ENCODE data around the gene TMEM38A. TPM values are rescaled to one million over a fixed set of nuclear protein-coding genes. Genes with fewer than 3 reads are reported as not detected.

TMEM38A gene
- total RNA-seq, 4 donors from 2014 or later, result 1.8 to 6.0 (median 2.2) TPM

- TF ChIP-seq CTCF (IDR thresholded peaks at IDR 0.05; ENCODE audit: low read depth), result no peak
These were observed 7.2 kb downstream of the TMEM38A start for GRCh38 chr19:16668176-16668575.

GRCh38 chr19:16670291-16670690 is 9.4 kb downstream of the TMEM38A start:
- no peak for TF ChIP-seq CTCF (IDR thresholded peaks at IDR 0.05; ENCODE audit: low read depth)

- TF ChIP-seq CTCF (IDR thresholded peaks at IDR 0.05; ENCODE audit: low read depth), result no peak
These were observed 10.8 kb downstream of the TMEM38A start for GRCh38 chr19:16671652-16672274.

GRCh38 chr19:16673231-16673630 is 12.3 kb downstream of the TMEM38A start:
- no peak for TF ChIP-seq CTCF (IDR thresholded peaks at IDR 0.05; ENCODE audit: low read depth)

GRCh38 chr19:16676101-16676798 is 15.3 kb downstream of the TMEM38A start:
- no peak for TF ChIP-seq CTCF (IDR thresholded peaks at IDR 0.05; ENCODE audit: low read depth)

GRCh38 chr19:16677055-16677454 is 16.1 kb downstream of the TMEM38A start:
- no peak for TF ChIP-seq CTCF (IDR thresholded peaks at IDR 0.05; ENCODE audit: low read depth)

GRCh38 chr19:16678498-16678897 is 17.6 kb downstream of the TMEM38A start:
- TF ChIP-seq CTCF (IDR thresholded peaks at IDR 0.05; ENCODE audit: low read depth), result no peak

All from subcutaneous adipose tissue (tissue), 4 donors.